Neuronal stem cell (in vitro differentiated cells): ENCODE measurements around the gene CENPQ.

ENCODE experiments used
- DNase-seq: peaks from one replicate; pipeline ENCODE4 v3.0.0-alpha.2; 2013; ENCODE audit warnings: low spot score
- H2AFZ ChIP-seq: one replicate; pipeline ENCODE4 v1.6.1; 2013; ENCODE audit warnings: mild to moderate bottlenecking, low read length, inconsistent platforms
- H2AK5ac ChIP-seq: 2 replicates; pipeline ENCODE4 v1.6.1; 2013; ENCODE audit warnings: low read depth, mild to moderate bottlenecking, inconsistent platforms, low read length, moderate library complexity, mixed read lengths
- H2BK120ac ChIP-seq: 2 replicates; pipeline ENCODE4 v1.6.1; 2013; ENCODE audit warnings: low read depth, mild to moderate bottlenecking, inconsistent platforms, low read length, moderate library complexity, mixed read lengths
- H2BK12ac ChIP-seq: one replicate; pipeline ENCODE4 v1.6.1; 2013; ENCODE audit warnings: low read length, inconsistent platforms
- H2BK15ac ChIP-seq: 2 replicates; pipeline ENCODE4 v1.6.1; 2013; ENCODE audit warnings: mild to moderate bottlenecking, low read length, inconsistent platforms, mixed read lengths
- H2BK5ac ChIP-seq: one replicate; pipeline ENCODE4 v1.6.1; 2013; ENCODE audit warnings: inconsistent platforms, mild to moderate bottlenecking, low read length, moderate library complexity
- H3K14ac ChIP-seq: one replicate; pipeline ENCODE4 v1.6.1; 2013; ENCODE audit warnings: low read length, inconsistent platforms
- H3K18ac ChIP-seq: 2 replicates; pipeline ENCODE4 v1.6.1; 2013; ENCODE audit warnings: low read length, inconsistent platforms
- H3K23ac ChIP-seq: 2 replicates; pipeline ENCODE4 v1.6.1; 2013; ENCODE audit warnings: low read depth, mild to moderate bottlenecking, mixed read lengths, low read length, inconsistent platforms; ENCODE audit not compliant: poor library complexity
- H3K27ac ChIP-seq: replicated peaks from 3 replicates; pipeline ENCODE4 v1.5.1; 2013; ENCODE audit warnings: low read length, inconsistent platforms
- H3K27me3 ChIP-seq, 3 experiments: 2 replicates each; pipeline ENCODE4 v1.6.1; 2013; ENCODE audit warnings: low read length in 3 of 3, mild to moderate bottlenecking in 2 of 3, inconsistent platforms in 1 of 3, low read depth in 1 of 3, mixed read lengths in 1 of 3, moderate library complexity in 1 of 3; ENCODE audit not compliant: control insufficient read depth in 3 of 3, insufficient read depth in 3 of 3
- H3K36me3 ChIP-seq, 2 donors: replicated peaks in 1 of 2; 2 replicates each; pipeline ENCODE4 v1.6.1; 2013; ENCODE audit warnings: low read length in 2 of 2; ENCODE audit not compliant: control insufficient read depth in 2 of 2, insufficient read depth in 2 of 2
- H3K4ac ChIP-seq: 2 replicates; pipeline ENCODE4 v1.6.1; 2013; ENCODE audit warnings: inconsistent platforms, mild to moderate bottlenecking, low read length, moderate library complexity
- H3K4me1 ChIP-seq, 2 donors: 1 replicate in 1 of 2; 2 replicates in 1 of 2; pipeline ENCODE4 v1.6.1; 2013; ENCODE audit warnings: low read length in 2 of 2, low read depth in 1 of 2; ENCODE audit not compliant: control insufficient read depth in 2 of 2, insufficient read depth in 1 of 2
- H3K4me2 ChIP-seq: one replicate; pipeline ENCODE4 v1.6.1; 2013; ENCODE audit warnings: mild to moderate bottlenecking, low read length, inconsistent platforms; ENCODE audit not compliant: insufficient read depth, poor library complexity, severe bottlenecking
- H3K4me3 ChIP-seq, 2 donors: 2 replicates each; pipeline ENCODE4 v1.5.1; 2013; ENCODE audit warnings: low read length in 2 of 2, mild to moderate bottlenecking in 2 of 2, inconsistent platforms in 1 of 2, moderate library complexity in 1 of 2
- H3K79me1 ChIP-seq: one replicate; pipeline ENCODE4 v1.6.1; 2013; ENCODE audit warnings: low read depth, mild to moderate bottlenecking, inconsistent platforms, low read length, moderate library complexity
- H3K9ac ChIP-seq: one replicate; pipeline ENCODE4 v1.6.1; 2013; ENCODE audit warnings: mild to moderate bottlenecking, low read depth, low read length, inconsistent platforms; ENCODE audit not compliant: poor library complexity
- H3K9me3 ChIP-seq, 2 donors: replicated peaks in 1 of 2; 2 replicates each; pipeline versions ENCODE3 to v1.6.1; 2013; ENCODE audit warnings: low read length in 2 of 2, mild to moderate bottlenecking in 2 of 2, inconsistent platforms in 1 of 2, low read depth in 1 of 2, mixed read lengths in 1 of 2, moderate library complexity in 1 of 2; ENCODE audit not compliant: control insufficient read depth in 2 of 2, insufficient read depth in 1 of 2
- H4K8ac ChIP-seq: one replicate; pipeline ENCODE4 v1.6.1; 2013; ENCODE audit warnings: low read depth, mild to moderate bottlenecking, inconsistent platforms, low read length, moderate library complexity
- H4K91ac ChIP-seq: one replicate; pipeline ENCODE4 v1.6.1; 2013; ENCODE audit warnings: low read length, low read depth, mild to moderate bottlenecking, inconsistent platforms; ENCODE audit not compliant: poor library complexity
- WGBS, 2 donors: extraction: QIAGEN DNeasy Blood & Tissue Kit; methylation state at CpG; one replicate each; pipeline ENCODE4 v1.1.7; 2013; ENCODE audit warnings: missing lambda C conversion rate in 2 of 2, mixed read lengths in 1 of 2; ENCODE audit not compliant: insufficient read length in 2 of 2, insufficient replicate concordance in 1 of 2; ENCODE audit errors: extremely low coverage in 2 of 2; 5-methylcytosine and 5-hydroxymethylcytosine counted together

Gene CENPQ

DNA sequence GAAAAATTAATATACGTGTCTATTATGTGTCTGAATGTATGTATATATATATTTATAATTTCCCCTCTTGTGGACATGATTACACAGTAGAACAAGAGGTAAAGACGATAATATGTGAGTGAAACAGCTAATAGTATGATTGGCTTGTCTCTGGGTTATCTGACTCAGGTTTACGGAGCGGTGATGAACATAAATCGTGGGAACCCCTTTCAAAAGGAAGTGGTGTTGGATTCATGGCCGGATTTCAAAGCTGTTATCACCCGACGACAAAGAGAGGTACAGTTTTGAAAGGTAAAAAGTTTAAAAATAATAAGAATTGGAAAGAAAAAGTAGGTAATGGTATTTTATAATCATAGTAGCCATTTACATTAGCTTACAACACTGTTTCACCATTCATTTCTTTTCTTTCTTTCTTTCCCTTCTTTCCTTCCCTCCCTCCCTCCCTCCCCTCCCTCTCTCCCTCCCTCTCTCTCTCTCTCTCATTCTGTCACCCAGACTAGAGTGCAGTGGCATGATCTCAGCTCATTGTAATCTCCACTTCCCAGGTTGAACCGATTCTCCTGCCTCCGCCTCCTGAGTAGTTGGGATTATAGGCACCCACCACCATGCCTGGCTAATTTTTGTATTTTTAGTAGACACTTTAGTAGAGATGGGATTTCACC lies 52.4 kb downstream of the CENPQ start:
- no peak overlapping the region for H3K18ac ChIP-seq
- H3K36me3 ChIP-seq, result no peaks in the 10 kb centered on the region
- no peak overlapping the region for H3K4ac ChIP-seq
- H3K79me1 ChIP-seq, result no peaks in the 10 kb centered on the region
- H3K9me3 ChIP-seq, result no peaks in the 10 kb centered on the region
- H3K14ac ChIP-seq, result no peak overlapping the region
- H3K4me1 ChIP-seq, result no peaks in the 10 kb centered on the region
- no peak for DNase-seq
- no CpG with 5 or more reads among the region's 10 CpGs for WGBS, 2 donors
- H2BK15ac ChIP-seq, result no peak overlapping the region
- H2BK5ac ChIP-seq, result no peak overlapping the region
- no peak overlapping the region for H4K91ac ChIP-seq
- no peak overlapping the region for H2BK12ac ChIP-seq
- H2BK120ac ChIP-seq, result no peak overlapping the region
- no peak overlapping the region for H3K27ac ChIP-seq
- H4K8ac ChIP-seq, result no peak overlapping the region
- no peak overlapping the region for H3K4me2 ChIP-seq
- no peak overlapping the region for H2AK5ac ChIP-seq
- H3K23ac ChIP-seq, result no peak overlapping the region
- no peak overlapping the region for H2AFZ ChIP-seq
- no peak overlapping the region for H3K4me3 ChIP-seq
- H3K27me3 ChIP-seq, result no peaks in the 10 kb centered on the region
- no peak overlapping the region for H3K9ac ChIP-seq

DNA sequence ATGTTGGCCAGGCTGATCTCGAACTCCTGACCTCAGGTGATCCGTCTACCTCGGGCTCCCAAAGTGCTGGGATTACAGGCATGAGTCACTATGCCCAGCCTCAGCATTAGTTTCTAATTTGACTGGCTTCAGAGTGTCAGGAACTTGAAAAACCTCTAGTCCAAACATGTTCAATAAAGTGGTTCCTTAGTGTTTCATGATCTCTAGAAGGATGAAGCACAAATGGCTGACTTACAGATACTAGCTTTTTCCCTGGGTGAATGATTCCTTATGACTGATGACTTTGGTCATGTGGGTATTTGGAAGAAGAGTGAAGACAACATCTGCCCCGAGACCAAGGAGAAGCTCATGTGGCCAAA lies 53.0 kb downstream of the CENPQ start:
- Histone ChIP-seq H4K8ac (no peak overlapping the region), H3K4me1 (no peaks in the 10 kb centered on the region), H2AK5ac (no peak overlapping the region), H3K4me2 (no peak overlapping the region), H3K79me1 (no peaks in the 10 kb centered on the region), H2BK120ac (no peak overlapping the region), H3K27ac (no peak overlapping the region), H3K27me3 (no peaks in the 10 kb centered on the region), H3K4ac (no peak overlapping the region), H3K4me3 (no peak overlapping the region), H3K9ac (no peak overlapping the region), H3K36me3 (no peaks in the 10 kb centered on the region), H3K9me3 (no peaks in the 10 kb centered on the region), H2AFZ (no peak overlapping the region), H3K23ac (no peak overlapping the region), H2BK12ac (no peak overlapping the region), H2BK5ac (no peak overlapping the region), H2BK15ac (no peak overlapping the region), H3K14ac (no peak overlapping the region), H3K18ac (no peak overlapping the region), H4K91ac (no peak overlapping the region)
- DNase-seq, result no peak
- no CpG with 5 or more reads among the region's 4 CpGs for WGBS, 2 donors

DNA sequence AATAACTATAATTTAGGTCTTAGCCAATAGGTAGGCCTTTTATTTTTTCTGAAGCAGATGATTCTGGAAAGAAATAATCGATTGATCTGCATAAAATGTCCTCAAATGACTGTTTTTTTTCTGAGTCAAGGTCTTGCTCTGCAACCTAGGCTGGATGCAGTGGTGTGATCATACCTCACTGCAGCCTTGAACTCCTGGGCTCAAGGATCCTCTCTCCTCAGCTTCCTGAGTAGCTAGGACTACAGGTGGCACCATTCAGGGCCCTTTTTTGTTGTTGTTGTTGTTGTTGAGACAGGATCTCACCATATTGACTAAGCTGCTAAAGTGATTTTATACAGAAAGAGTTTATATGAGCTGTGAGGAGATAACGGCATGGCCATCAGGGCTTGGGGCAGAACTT lies 54.7 kb downstream of the CENPQ start:
- H4K8ac ChIP-seq, result no peak overlapping the region
- H3K9me3 ChIP-seq, result no peaks in the 10 kb centered on the region
- H3K14ac ChIP-seq, result no peak overlapping the region
- no peaks in the 10 kb centered on the region for H3K27me3 ChIP-seq
- no peak overlapping the region for H2BK120ac ChIP-seq
- DNase-seq, result no peak
- no peak overlapping the region for H3K9ac ChIP-seq
- H3K4me1 ChIP-seq, result no peaks in the 10 kb centered on the region
- H3K4me3 ChIP-seq, result no peak overlapping the region
- H3K18ac ChIP-seq, result no peak overlapping the region
- H2AK5ac ChIP-seq, result no peak overlapping the region
- no peak overlapping the region for H2BK5ac ChIP-seq
- no peak overlapping the region for H3K4me2 ChIP-seq
- no peak overlapping the region for H3K27ac ChIP-seq
- no peak overlapping the region for H4K91ac ChIP-seq
- H2AFZ ChIP-seq, result no peak overlapping the region
- H3K4ac ChIP-seq, result no peak overlapping the region
- no peak overlapping the region for H2BK15ac ChIP-seq
- no peak overlapping the region for H3K23ac ChIP-seq
- no peaks in the 10 kb centered on the region for H3K36me3 ChIP-seq
- H2BK12ac ChIP-seq, result no peak overlapping the region
- WGBS, 2 donors, result no CpG with 5 or more reads among the region's 2 CpGs
- no peaks in the 10 kb centered on the region for H3K79me1 ChIP-seq

DNA sequence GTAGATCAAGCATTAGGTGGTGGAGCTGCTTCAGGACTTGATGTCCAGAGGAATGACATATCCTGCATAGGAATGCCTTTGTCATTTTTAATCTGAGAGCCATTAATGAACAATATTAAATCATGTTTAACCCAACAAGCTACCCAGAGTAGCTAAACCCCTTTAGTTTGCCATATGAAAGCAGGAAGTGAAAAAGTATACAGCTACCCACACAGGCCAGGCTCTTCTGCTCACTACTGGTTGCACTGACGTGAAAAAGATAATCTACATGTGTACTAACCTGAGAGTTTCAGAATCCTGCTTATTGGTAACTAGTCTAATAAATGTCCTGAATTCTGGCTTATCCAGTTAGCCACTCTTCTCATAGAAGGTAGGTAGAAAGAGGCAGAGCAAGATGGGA lies 56.5 kb downstream of the CENPQ start:
- Histone ChIP-seq H3K27ac (no peak overlapping the region), H3K9me3 (no peaks in the 10 kb centered on the region), H4K8ac (no peak overlapping the region), H2AK5ac (no peak overlapping the region), H3K27me3 (no peaks in the 10 kb centered on the region), H3K4me2 (no peak overlapping the region), H3K4ac (no peak overlapping the region), H3K4me3 (no peak overlapping the region), H2BK15ac (no peak overlapping the region), H3K9ac (no peak overlapping the region), H3K23ac (no peak overlapping the region), H2BK12ac (no peak overlapping the region), H2AFZ (no peak overlapping the region), H3K14ac (no peak overlapping the region), H2BK5ac (no peak overlapping the region), H3K36me3 (no peaks in the 10 kb centered on the region), H3K18ac (no peak overlapping the region), H2BK120ac (no peak overlapping the region), H4K91ac (no peak overlapping the region), H3K4me1 (no peaks in the 10 kb centered on the region), H3K79me1 (no peaks in the 10 kb centered on the region)
- WGBS, 2 donors, result no CpG with 5 or more reads among the region's 1 CpG
- DNase-seq, result no peak
